ENCODE results near the gene EML6. TPM values are rescaled to one million over a fixed set of nuclear protein-coding genes. Genes with fewer than 3 reads are reported as not detected.

Gene EML6
- total and polyA plus RNA-seq, 2 experiments from 2014 or later = 2.7 to 6.2 TPM

GRCh38 chr2:54950811-54951210 is 227.3 kb downstream of the EML6 start (continued):
- no peak for TF ChIP-seq EZH2 (IDR thresholded peaks at IDR 0.05; ENCODE audit: low read depth, unreplicated experiment)
- no peak for TF ChIP-seq REST (IDR thresholded peaks at IDR 0.05; ENCODE audit: unreplicated experiment)
- TF ChIP-seq ZNF114 (CRISPR knock-in tag; IDR thresholded peaks at IDR 0.05) = no peak
- no peak for TF ChIP-seq NANOG (IDR thresholded peaks at IDR 0.05; ENCODE audit: borderline replicate concordance)
- TF ChIP-seq CREB1 (CRISPR knock-in tag; IDR thresholded peaks at IDR 0.05; ENCODE audit: low read depth) = no peak
- no peak for TF ChIP-seq ZNF331 (CRISPR knock-in tag; IDR thresholded peaks at IDR 0.05; ENCODE audit: low read depth)
- no peak for TF ChIP-seq EZH2phosphoT487 (IDR thresholded peaks at IDR 0.05; ENCODE audit: unreplicated experiment)
- no peak for TF ChIP-seq CTCF (conservative IDR thresholded peaks at IDR 0.05; ENCODE audit: low read depth in 2 of 2)
- TF ChIP-seq STAT1 (IDR thresholded peaks at IDR 0.05; ENCODE audit: unreplicated experiment) = no peak

GRCh38 chr2:54952425-54952824 is 229.0 kb downstream of the EML6 start:
- DNase-seq (ENCODE audit: low spot score) (no peak), ATAC-seq (no peak)
- H2AFZ ChIP-seq = no peak overlapping the region
- peaks cover 10% of the 10 kb centered on the region; the same call in 1 of the 2 replicates for H3K4me1 ChIP-seq (ENCODE audit: insufficient read depth)
- Mint-ChIP-seq H3K4me1 (peaks cover 16% of the 10 kb centered on the region), H3K9me3 (no peaks in the 10 kb centered on the region; the same call in 2 of the 3 replicates), H3K27me3 (ENCODE audit: insufficient read depth, low read depth, poor library complexity) (peaks cover 4% of the 10 kb centered on the region), H3K36me3 (ENCODE audit: low read depth) (no peaks in the 10 kb centered on the region), H3K4me3 (no peak overlapping the region), H3K27ac (no peak overlapping the region)
- H3K36me3 ChIP-seq (ENCODE audit: insufficient read depth) = no peaks in the 10 kb centered on the region
- H3K79me2 ChIP-seq (replicated peaks; ENCODE audit: insufficient read depth) = no peaks in the 10 kb centered on the region
- no peak overlapping the region for H3K27ac ChIP-seq (ENCODE audit: low read depth)
- no peaks in the 10 kb centered on the region for H3F3A ChIP-seq (replicated peaks; ENCODE audit: low read depth)
- TF ChIP-seq JUNB (IDR thresholded peaks at IDR 0.05; ENCODE audit: unreplicated experiment) = no peak
- TF ChIP-seq CTCF (conservative IDR thresholded peaks at IDR 0.05; ENCODE audit: low read depth in 2 of 2) = no peak
- TF ChIP-seq EZH2 (IDR thresholded peaks at IDR 0.05; ENCODE audit: low read depth, unreplicated experiment) = no peak
- TF ChIP-seq CREB1 (CRISPR knock-in tag; IDR thresholded peaks at IDR 0.05; ENCODE audit: low read depth) = no peak
- H4K20me1 ChIP-seq (replicated peaks; ENCODE audit: insufficient read depth) = no peaks in the 10 kb centered on the region
- H3K9me2 ChIP-seq (ENCODE audit: insufficient read depth) = no peaks in the 10 kb centered on the region
- no peak overlapping the region for H3K4me3 ChIP-seq
- no peaks in the 10 kb centered on the region for H3K27me3 ChIP-seq (ENCODE audit: insufficient read depth)
- H3K4me2 ChIP-seq = no peak overlapping the region

All from GM23338 (cell line).